Measurements from ENCODE around the gene MEIOSIN. TPM values are rescaled to one million over a fixed set of nuclear protein-coding genes. Genes with fewer than 3 reads are reported as not detected.

The MEIOSIN gene
- total RNA-seq, 2 experiments from 2014 or later, result not detected

- peaks cover 4% of the 10 kb centered on the region for H3K36me3 Mint-ChIP-seq (ENCODE audit: low read depth)
- no peak overlapping the region for H3K27ac Mint-ChIP-seq
- peaks cover 6% of the 10 kb centered on the region for H3K4me1 Mint-ChIP-seq (ENCODE audit: low read depth)
- intact Hi-C loops (cut with micrococcal nuclease), result no loop called here
- TF ChIP-seq, protein P1, sequence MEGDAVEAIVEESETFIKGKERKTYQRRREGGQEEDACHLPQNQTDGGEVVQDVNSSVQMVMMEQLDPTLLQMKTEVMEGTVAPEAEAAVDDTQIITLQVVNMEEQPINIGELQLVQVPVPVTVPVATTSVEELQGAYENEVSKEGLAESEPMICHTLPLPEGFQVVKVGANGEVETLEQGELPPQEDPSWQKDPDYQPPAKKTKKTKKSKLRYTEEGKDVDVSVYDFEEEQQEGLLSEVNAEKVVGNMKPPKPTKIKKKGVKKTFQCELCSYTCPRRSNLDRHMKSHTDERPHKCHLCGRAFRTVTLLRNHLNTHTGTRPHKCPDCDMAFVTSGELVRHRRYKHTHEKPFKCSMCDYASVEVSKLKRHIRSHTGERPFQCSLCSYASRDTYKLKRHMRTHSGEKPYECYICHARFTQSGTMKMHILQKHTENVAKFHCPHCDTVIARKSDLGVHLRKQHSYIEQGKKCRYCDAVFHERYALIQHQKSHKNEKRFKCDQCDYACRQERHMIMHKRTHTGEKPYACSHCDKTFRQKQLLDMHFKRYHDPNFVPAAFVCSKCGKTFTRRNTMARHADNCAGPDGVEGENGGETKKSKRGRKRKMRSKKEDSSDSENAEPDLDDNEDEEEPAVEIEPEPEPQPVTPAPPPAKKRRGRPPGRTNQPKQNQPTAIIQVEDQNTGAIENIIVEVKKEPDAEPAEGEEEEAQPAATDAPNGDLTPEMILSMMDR (IDR thresholded peaks at IDR 0.05), result no peak
- no peak for DNase-seq
- CTCF ChIA-PET, result interaction anchor here (1.6 to 3.4 kb wide), 3 partner anchors 7 to 40 kb away, joined by 7 to 17 read pairs (median 12); partner anchors contain the start of gene SIX5
- H3K4me3 Mint-ChIP-seq, result no peak overlapping the region
- ATAC-seq, result peak; percentile 58
- no peaks in the 10 kb centered on the region for H3K9me3 Mint-ChIP-seq
- POLR2A ChIA-PET, result interaction anchor here (0.8 to 1.4 kb wide), 2 partner anchors 10 to 29 kb away, joined by 3 to 4 read pairs; no protein-coding TSS in a partner anchor
- peaks cover 2% of the 10 kb centered on the region for H3K27me3 Mint-ChIP-seq
Observed at GRCh38 chr19:45809643-45810159, 76.5 kb downstream of the MEIOSIN start.

- Mint-ChIP-seq H3K27me3 (peaks cover 2% of the 10 kb centered on the region), H3K4me3 (no peak overlapping the region), H3K9me3 (no peaks in the 10 kb centered on the region), H3K27ac (no peak overlapping the region), H3K4me1 (ENCODE audit: low read depth) (peaks cover 8% of the 10 kb centered on the region), H3K36me3 (ENCODE audit: low read depth) (peaks cover 7% of the 10 kb centered on the region)
- TF ChIP-seq, protein P1 (IDR thresholded peaks at IDR 0.05), result no peak
- ChIA-PET POLR2A (interaction anchor here (1.2 kb wide), 1 partner anchor 11 kb away, joined by 4 read pairs; no protein-coding TSS in a partner anchor), CTCF (interaction anchor here (3.3 kb wide), 1 partner anchor 43 kb away, joined by 17 read pairs; the partner anchor contains the start of gene SIX5)
- DNase-seq (no peak), ATAC-seq (no peak)
- intact Hi-C loops (cut with micrococcal nuclease), result no loop called here
Observed at GRCh38 chr19:45812297-45812696, 79.1 kb downstream of the MEIOSIN start.

Other genes starting within 250 kb of the MEIOSIN start
- 1 to 10 TPM; 2.6 to 3.0 TPM for gene RTN2, start 236.4 kb upstream of the MEIOSIN start, total RNA-seq
- gene PPM1N, start 235.0 kb upstream of the MEIOSIN start, total RNA-seq, result 1 to 10 TPM; 3.7 to 4.2 TPM
- 100 to 1,000 TPM; 152 to 153 TPM for gene VASP, start 226.0 kb upstream of the MEIOSIN start, total RNA-seq
- 10 to 100 TPM; 13.7 to 14.3 TPM for gene OPA3, start 148.6 kb upstream of the MEIOSIN start, total RNA-seq
- gene GPR4, start 131.2 kb upstream of the MEIOSIN start, total RNA-seq, result not detected
- 100 to 1,000 TPM; 103 to 113 TPM for gene EML2, start 94.0 kb upstream of the MEIOSIN start, total RNA-seq
- gene GIPR, start 65.2 kb upstream of the MEIOSIN start, total RNA-seq, result 1 to 10 TPM; 5.9 to 6.8 TPM
- 100 to 1,000 TPM; 918 to 967 TPM for gene SNRPD2, start 41.5 kb upstream of the MEIOSIN start, total RNA-seq
- gene QPCTL, start 40.8 kb upstream of the MEIOSIN start, total RNA-seq, result 10 to 100 TPM; 31.6 to 31.7 TPM
- 10 to 100 TPM; 28.6 to 34.7 TPM for gene FBXO46, start 2.5 kb upstream of the MEIOSIN start, total RNA-seq
- gene SIX5, start 35.8 kb downstream of the MEIOSIN start, total RNA-seq, result 1 to 10 TPM in 1 of 2 experiments, under 1 TPM in 1; 0.97 to 1.5 TPM
- 1 to 10 TPM; 5.8 to 8.0 TPM for gene DMPK, start 49.1 kb downstream of the MEIOSIN start, total RNA-seq
- 10 to 100 TPM; 23.5 to 26.0 TPM for gene DMWD, start 59.4 kb downstream of the MEIOSIN start, total RNA-seq
- under 1 TPM; 0.41 to 0.63 TPM for gene RSPH6A, start 81.9 kb downstream of the MEIOSIN start, total RNA-seq
- gene SYMPK, start 129.7 kb downstream of the MEIOSIN start, total RNA-seq, result 100 to 1,000 TPM in 1 of 2 experiments, 10 to 100 TPM in 1; 96.8 to 114 TPM
- gene FOXA3, start 130.9 kb downstream of the MEIOSIN start, total RNA-seq, result under 1 TPM in 1 of 2 experiments, not detected in 1; 0.36 TPM
- gene IRF2BP1, start 152.7 kb downstream of the MEIOSIN start, total RNA-seq, result 10 to 100 TPM; 15.3 to 17.2 TPM
- gene MYPOP, start 169.2 kb downstream of the MEIOSIN start, total RNA-seq, result 1 to 10 TPM; 4.1 to 5.0 TPM
- gene NANOS2, start 181.3 kb downstream of the MEIOSIN start, total RNA-seq, result not detected
- not detected for gene NOVA2, start 240.4 kb downstream of the MEIOSIN start, total RNA-seq